Left renal pelvis (tissue), 4 donors: ENCODE data around the gene DUSP10. TPM values are rescaled to one million over a fixed set of nuclear protein-coding genes. Genes with fewer than 3 reads are reported as not detected.
A peak's percentile ranks its signal among the peaks of the same experiment; 100 is the strongest.

Source experiments
- DNase-seq, 4 donors: peaks; one replicate each; pipeline ENCODE4 v3.0.0-alpha.2; 2013; ENCODE audit warnings: low read depth in 4 of 4, low spot score in 3 of 4
- polyA plus RNA-seq, 4 donors: library from polyadenylated mRNA; unstranded; fragments of 120-200 nt; gene quantifications; one replicate each; pipeline ENCODE4 v1.2.1, GENCODE V29; 2013; ENCODE audit not compliant: insufficient read length in 4 of 4

Gene DUSP10
- polyA plus RNA-seq: 1 to 10 TPM; 2.6 to 6.3 (median 3.2) TPM

DNA sequence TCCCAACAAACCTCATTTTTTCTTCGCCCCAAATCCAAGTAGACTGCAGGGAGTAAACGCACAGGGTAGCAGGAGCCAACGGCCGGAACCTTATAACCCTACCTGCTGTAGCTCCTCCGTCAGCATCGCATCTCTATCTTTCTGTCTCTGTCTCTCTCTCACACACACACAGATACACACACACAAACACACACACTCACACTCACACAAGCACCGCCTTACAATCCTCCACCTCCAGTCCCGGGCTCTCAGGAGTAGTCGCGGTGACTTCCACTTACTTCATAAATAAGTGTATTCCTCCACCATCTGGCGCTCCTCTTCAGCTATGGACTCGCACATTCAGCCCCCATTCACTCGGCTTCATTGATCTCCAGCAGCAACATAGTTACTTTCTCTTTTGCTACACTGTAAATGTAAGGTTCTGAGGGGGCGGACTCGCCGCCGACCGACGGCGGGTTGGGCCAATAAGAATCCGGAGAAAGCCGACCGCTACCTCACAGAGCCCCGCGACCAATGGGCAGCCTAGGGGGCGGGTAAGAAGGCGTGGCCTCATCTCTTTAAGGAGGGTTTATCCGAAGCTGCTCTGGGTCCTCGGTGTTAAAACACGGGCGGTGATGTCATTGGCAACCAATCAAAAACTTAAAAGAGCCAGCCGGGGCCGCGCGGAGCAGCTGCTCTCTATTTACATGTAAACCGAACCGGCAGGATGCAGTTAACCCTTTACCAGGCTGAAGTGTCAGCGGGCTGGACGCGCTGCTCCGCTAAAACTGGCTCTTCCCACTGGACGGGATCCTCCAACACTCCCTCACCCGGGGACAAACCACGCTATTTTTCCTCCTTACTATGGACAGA, at the start of gene DUSP10:
Gene DUSP10 (minus strand): TSS at position 387 of the 852 bp plus-strand sequence. CDS start 2,345 bp downstream, outside the sequence.
- DNase-seq: peak; percentile 98 to 99 (median 99)

DNA sequence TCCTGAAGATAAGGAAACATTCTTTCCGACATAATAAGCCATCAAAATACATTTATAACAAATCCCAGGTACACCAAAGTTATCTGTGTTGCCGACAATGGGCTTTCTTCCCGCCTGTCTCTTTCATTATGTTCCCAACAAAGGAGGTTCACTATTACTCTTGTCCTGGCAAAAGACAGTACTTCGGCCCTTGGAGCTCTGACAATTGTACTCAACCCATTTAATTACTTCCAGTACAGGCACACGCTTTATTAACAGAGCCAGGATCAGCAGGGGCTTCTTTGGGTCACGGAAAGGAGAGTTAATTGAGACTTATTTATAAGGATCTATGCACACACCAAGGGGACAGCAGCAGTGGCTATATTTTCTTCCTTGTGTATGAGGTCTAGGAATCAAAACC, 46.6 kb upstream of the DUSP10 start:
- DNase-seq: no peak

DNA sequence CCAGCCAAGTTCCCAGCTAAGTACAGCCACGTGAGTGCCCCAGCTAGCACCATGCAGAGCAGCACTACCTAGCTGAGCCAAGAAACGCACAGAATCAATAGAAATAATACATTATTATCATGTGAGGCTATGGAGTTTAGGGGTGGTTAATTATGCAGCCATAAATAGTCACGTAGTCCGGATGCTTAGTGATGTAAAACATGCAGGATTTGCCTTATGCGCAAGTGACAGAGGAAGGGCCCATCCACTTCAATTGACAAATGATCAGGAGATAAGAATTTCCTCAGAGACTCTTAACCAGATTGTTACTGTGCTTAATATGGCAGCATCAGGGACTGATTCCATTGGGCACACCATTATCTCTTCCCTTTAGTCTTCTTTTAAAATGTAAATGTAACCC, 44.8 kb upstream of the DUSP10 start:
- DNase-seq: no peak

DNA sequence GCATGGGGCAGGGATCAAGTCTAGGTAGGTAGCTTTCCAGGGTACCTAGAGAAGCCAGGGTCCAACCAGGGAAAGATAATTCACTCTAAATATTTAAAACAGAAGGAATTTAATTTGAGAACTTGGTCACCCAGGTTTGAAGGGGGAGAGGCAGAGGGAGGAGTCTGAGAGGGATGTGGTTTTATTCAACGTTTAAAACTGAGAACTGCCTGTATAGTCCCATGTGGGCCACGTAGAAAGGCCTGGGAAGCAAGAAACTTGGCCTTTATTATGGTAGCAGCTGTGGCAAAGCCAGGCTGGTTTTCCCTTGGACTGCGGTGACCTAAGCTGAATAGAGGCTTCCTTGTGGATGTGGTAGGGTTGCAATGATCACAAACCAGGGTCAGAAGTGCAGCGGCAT, 42.0 kb upstream of the DUSP10 start:
- no peak for DNase-seq

DNA sequence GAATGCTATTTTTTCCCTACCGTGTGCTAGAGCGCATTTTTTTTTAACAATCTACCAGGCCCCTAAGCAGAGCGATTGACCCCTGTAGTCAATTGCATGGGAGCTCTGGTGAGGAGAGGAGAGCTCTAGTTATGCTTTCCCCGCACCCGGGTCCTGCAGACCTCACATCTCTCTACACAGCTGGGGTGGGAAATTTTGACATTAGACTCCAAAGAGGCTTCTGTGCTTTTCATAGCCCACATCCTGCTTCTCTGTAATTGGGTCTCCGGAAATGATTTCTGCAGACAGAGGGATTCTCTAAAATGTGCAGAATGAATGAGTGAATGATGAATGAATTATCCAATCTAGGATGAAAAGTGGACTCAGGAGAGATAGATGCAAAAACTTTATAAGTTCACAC, 41.5 kb upstream of the DUSP10 start:
- no peak for DNase-seq

DNA sequence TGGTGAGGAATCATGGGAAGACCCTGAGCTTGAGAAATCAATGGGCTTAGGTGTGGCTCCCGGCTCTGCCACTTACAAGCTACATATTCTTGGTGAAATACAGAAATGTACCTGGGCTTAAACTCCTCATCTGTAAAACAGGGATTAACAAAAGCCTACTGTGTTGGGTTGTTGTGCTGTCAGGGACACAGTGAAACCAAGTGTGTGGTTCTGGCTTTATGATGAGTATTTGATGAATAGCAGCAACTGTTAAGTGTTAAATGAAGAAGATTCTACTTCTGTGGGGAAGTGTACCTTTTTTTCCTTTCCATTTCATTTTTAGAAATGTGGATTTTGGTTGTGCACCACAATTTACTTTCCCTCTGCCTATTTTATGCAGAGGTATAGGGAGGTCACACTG, 41.1 kb upstream of the DUSP10 start:
- DNase-seq: no peak

DNA sequence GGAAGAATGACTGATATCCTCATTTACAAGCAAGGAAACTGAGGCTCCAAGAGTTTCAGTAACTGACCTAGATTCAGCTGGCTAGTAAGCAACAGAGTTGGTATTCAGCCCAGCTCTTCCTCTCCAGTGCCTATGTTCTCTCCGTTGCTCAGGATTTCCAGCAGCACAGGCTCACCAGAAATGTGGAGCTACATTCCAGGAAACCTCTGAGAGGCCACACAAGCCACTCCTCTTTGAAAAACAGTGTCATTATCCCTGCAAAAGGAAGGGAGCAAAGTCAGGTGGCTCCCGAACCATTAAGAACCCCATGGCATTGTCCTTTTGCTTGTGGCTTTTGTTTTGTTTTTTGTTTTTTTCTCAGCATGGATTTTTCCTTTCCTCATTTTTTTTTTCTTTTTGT, 40.6 kb upstream of the DUSP10 start:
- DNase-seq: no peak

DNA sequence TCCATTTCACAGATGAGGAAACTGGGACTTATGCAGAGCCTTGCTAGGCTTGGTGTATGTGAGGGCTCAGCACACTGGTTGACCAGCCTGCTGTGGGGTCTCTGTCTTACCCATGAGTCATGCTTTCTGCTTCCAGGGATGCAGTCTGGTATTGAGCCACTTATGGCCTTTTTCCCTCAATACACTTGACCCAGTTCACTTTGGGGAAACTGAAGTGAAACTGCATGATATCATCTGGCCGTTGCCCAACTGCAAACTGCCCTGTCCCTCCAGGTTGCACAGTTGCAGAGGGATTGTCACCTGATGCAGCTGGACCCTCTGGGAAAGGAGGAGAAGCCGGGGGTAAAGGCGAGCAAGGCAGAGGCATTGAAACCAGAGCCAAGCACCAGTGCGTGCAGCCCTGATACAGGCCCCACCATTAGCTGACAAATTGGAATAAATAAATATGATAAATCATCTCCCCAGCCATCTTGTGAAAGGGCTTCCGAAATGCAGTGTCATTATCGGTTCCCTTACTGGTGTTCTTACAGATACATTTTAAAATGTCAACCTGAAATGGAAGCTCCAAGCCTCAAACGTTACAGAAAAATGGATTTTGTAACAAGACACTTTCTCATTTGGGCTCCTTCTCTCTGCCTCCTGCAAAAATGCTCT, 39.3 kb upstream of the DUSP10 start:
- no peak for DNase-seq

DNA sequence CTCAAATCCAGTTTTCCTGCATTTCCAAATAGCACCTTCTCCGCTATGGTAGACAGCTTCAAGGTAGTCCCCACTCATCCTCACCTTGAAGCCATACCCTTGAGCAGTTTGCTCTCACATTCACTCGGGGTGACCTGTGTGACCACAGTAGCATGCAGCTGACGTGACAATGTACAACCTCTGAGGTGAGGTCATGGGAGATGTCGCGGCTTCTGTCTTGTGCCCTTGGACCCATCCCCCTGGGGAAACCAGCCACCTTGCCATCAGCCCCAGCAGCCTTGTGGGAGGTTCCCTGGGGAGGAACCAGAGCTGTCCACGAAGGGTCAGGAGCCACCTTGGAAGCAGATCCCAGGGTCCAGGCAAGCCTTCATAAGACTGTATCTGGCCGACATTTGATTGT, 38.3 kb upstream of the DUSP10 start:
- DNase-seq: no peak

DNA sequence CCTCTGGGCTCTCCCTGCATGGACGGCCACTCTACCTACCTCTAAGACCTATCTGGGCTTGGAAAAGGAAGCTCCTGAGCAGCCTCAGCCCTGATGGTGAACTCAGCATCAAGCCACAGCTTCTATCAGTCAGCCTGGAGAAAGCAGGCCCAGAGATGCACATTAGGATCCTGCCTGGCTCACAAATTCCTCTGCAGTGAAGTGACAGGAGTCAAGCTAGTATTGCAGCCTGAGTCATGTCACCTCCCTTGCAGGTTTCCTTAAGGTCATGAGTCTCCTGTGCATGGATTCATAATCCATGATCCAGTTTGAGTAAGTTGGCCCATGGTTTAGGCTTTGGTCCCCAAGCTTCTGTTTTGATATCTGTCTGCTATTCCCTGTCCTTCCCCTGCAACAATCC, 37.9 kb upstream of the DUSP10 start:
- no peak for DNase-seq

DNA sequence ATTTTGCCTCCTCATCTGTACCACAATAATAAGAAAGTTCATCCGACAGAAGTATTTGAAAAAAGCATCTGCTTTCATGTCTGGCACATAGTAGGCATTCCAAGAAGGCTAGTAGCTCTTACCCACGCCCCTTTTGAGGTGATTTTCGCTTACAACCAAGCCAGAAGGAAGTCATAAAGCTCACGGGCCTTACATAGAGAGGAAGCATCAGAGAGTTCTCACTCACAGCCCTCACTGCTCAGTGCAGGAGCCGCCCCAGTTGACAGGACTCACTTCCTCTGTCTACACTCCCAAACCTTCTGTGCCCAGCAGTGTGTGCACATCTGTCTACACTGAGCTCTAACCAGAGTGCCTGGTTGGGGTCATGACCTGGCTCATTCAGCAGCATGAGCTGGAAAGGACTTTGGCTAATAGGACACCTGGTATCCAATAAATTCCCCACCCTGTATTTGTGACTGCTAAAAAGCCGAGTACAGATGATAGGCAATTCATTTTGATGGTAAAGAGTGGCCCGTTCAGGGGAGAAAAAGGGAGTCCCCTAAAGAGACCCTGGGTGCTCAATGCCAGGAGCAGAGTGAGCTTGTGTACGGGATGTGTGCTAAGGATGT, 36.8 kb upstream of the DUSP10 start:
- no peak for DNase-seq

DNA sequence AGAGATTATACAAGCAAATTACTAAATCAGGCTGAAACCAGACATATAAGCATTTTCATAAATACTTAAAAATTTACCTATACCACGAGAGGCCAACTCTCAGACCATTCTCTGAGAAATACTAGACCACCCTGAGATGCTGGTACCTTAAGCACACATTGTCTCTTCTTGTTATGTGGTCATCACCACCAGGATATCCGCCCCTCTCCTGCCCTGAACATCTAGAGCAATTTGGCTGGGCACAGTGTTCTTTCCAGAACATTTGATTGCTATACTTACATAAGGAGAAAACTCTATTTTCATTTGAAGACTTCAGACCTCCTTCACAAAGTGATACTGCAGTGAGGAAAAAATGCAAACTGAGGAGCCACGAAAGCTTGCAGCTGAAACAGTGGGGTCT, 36.2 kb upstream of the DUSP10 start:
- DNase-seq: no peak

DNA sequence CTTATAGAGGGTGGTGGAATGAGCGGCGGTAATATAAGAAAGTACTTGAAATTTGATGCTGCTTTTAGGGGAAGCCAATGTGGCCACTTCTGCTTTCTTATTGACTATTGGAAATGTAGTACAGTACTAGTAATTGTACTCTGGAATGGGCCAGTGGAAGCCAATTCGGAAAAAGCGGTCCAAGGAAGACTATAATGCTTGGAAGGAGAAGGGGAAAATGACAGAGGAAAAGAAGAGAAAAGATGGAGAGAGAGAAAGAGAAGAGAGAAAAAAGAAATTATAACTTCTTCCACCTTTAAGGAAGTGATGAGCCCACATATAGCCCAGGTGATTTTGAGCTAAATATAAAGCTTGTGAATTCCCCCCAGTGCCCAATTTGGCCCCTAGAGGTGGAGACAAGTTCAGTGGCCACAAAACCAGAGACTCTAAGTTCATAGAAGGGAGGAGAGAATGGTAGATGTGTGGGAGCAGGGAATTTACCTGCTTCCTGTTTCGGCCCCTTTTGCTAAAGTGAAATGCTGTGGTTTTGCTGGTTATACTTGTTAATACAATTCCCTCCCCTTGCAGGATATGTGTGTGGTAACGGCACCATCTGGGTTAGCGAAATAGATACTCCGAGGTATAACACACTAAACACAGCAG, 35.7 kb upstream of the DUSP10 start:
- DNase-seq: no peak

DNA sequence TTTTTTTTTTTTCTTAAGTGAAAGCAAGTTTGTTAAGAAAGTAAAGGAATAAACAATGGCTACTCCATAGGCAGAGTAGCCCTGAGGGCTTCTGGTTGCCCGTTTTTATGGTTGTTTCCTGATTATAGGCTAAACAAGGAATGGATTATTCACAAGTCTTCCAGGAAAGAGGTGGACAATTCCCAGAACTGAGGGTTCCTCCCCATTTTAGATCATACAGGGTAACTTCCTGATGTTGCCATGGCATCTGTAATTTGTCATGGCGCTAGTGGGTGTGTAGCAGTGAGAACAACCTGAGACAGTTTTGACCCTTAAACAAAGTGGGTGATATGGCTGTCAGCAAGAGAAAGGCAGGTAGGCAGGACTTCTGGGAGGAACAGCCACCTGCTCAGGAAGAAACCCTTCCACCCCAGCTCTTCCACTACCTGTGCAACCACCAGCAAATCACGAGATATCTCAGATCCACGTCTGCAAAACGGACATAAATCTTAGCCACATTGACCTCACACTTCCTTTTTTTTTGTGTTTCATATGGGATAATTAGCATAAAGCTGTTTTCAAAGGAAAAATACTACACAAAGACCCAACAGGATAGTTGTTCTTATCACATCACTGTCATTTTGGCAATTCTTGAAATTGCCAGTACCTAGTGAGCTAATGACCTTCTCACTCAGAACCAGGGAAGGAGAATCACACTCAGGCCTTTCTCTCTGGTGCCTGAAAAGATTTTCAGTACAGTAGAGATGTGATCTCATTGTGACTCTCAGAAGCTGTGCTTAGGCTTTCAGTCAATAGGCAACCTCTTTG, 34.8 kb upstream of the DUSP10 start:
- DNase-seq: no peak

DNA sequence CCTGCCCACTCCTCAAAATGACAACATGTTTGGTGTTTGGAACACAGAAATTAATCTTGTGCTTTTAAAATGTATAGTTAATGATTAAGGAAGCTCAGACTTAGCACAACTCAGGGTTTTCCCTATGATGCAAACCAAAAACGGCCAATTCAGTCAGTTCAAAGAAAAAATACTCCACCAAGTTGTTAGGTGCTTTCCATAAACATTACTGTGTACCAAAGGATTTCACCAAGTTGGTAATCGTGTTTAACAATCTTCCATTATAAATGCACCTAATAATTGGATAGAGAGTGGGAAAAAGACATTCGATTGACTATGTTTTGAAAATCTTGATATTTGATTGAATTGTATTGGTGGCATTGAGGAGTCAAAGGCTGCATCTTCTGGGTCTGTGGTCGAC, 33.3 kb upstream of the DUSP10 start:
- no peak for DNase-seq

DNA sequence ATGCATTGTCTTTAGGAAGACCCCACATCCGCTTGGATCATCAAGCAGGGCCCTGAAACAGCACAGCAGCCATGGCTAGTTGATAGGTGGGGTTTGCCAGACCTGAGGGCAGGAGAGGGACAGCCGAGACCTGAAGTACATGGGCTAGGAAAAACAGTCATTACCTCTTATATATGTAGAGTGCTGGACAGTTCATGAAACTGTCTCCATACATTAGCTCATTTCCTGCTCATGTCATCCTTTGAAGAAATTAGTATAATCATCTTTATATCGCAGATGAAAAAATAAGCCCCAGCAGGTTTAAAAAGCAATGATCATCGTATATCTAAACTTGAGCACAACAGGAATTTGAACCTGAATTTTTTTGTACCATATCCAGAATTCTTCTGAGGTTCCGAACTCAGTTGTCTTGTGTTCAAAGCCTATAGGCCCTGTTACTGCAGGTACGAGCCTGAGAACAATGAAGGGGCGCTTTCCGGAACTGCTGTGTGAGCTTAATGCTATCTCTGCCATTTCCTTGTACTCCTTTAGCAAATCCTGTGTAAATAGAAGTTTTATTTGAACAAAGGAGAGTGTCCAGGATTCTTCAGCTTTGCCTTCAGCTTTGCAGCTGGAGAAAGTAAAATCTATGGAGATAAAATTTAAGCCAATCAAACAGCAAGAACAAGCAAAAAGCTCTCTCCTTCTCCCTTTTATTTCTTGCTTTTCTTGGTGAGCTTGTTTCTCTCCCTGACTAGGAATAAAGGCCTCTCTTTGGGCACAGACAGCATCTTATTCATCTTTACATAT, 32.4 kb upstream of the DUSP10 start:
- no peak for DNase-seq

DNA sequence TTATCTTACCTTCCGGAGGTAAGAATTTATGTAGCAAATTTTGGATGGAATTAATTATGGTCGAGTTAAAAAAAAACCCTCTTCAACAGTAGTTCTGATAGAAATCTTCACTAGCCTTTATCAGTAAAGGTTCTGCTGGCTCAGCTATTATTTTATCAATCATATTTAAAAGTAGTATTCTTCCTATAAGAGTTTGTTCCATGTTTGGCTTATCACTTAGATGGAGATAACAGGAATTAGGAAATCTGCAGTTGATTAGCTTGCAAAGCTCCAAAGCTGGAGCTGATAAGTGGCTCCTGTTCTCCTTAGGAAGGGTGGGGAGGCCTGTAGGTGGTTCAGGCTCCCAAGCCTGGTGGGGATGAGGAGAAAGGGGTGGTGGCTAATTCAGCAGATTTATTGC, 31.5 kb upstream of the DUSP10 start:
- DNase-seq: no peak

DNA sequence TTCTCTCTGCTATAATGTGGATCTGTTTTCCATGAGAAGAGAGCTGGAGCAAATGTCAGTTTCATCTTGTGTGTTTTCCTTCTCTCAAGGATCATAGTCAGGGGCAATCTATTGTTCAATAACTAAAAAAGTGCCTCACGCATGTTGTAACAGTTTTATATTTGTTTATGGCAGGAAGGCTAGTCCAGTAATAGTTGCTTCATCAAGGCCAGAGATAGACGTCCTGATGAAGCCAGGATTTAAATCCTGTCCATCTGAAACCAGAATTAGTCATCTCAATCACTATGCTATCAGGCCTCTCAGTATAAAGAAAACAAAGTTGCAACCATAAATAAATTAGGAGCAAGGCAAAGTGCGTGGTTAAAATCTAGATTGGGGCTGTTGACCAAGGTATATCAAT, 30.2 kb upstream of the DUSP10 start:
- DNase-seq: no peak

DNA sequence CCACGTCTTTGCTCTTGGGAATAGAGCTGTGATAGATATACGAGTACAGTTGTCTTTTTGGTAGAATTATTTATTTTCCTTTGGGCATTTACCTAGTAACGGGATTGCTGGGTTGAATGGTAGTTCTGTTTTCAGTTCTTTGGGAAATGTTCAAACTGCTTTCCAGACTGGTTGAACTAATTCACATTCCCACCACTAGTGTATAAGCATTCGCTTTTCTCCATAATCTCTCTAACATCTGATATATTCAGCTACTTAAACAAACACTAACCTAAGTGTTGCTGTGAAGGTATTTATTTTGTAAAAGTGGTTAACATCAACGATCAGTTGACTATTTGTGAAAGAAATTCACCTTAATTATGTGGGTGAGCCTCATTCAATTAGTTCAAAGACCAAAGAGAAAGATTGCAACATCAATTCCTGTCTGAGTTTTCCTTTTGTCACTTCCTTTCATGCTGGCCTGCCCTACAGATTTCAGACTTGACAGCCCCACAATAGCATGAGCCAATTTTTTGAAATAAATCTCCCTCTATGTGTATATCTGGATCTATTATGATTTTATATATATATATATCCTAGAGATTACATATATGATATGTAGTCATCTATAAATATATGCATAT, 26.7 kb upstream of the DUSP10 start:
- no peak for DNase-seq
